CD8-positive, alpha-beta memory T cell (primary cell): ENCODE results near the gene TMEM144. TPM values are rescaled to one million over a fixed set of nuclear protein-coding genes. Genes with fewer than 3 reads are reported as not detected.
"Not testable (repeated sequence)": the region's sequence is repeated elsewhere in the genome, so short reads cannot be mapped to it uniquely, and the experiment has no call there.

ENCODE experiments used
- CTCF ChIA-PET: fragments of 350-600 bp; sonication (Branson Sonifier 250); formaldehyde crosslinking; loops from one replicate; lab custom pipeline; 2021; ENCODE audit warnings: antibody characterized with exemption; lab: Charles Lee
- POLR2A ChIA-PET: fragments of 350-600 bp; sonication (Branson Sonifier 250); formaldehyde crosslinking; loops from one replicate; lab custom pipeline; 2021; ENCODE audit warnings: antibody characterized with exemption; lab: Charles Lee
- DNase-seq, 5 donors: peaks; one replicate each; pipeline versions ENCODE4 v3.0.0 to v3.0.0-alpha.2; 2020 to 2022; ENCODE audit warnings: mixed read lengths in 1 of 5
- H3K27ac ChIP-seq: one replicate; pipeline ENCODE4 v1.7.0; 2013; ENCODE audit warnings: low read depth, mild to moderate bottlenecking, low read length, moderate library complexity
- H3K27me3 ChIP-seq: 2 replicates; pipeline ENCODE4 v1.7.0; 2013; ENCODE audit warnings: low read length, mild to moderate bottlenecking; ENCODE audit not compliant: insufficient read depth, poor library complexity, severe bottlenecking
- H3K36me3 ChIP-seq: 2 replicates; pipeline ENCODE4 v1.7.0; 2013; ENCODE audit warnings: mild to moderate bottlenecking, low read length, moderate library complexity; ENCODE audit not compliant: insufficient read depth
- H3K4me1 ChIP-seq: 2 replicates; pipeline ENCODE4 v1.7.0; 2013; ENCODE audit warnings: mild to moderate bottlenecking, low read length, moderate library complexity; ENCODE audit not compliant: insufficient read depth
- H3K4me3 ChIP-seq: 2 replicates; pipeline ENCODE4 v1.7.0; 2013; ENCODE audit warnings: mild to moderate bottlenecking, low read length
- H3K9me3 ChIP-seq: 2 replicates; pipeline ENCODE4 v1.7.0; 2013; ENCODE audit warnings: mild to moderate bottlenecking, low read length
- H3K27ac Mint-ChIP-seq, 8 donors: one replicate each; pipeline ENCODE4 v1.8.0; 2020 to 2021; ENCODE audit warnings: mixed read lengths in 8 of 8, mild to moderate bottlenecking in 6 of 8, inconsistent platforms in 3 of 8, moderate library complexity in 3 of 8
- H3K27me3 Mint-ChIP-seq, 2 donors: one replicate each; pipeline ENCODE4 v1.8.0; 2020 to 2021; ENCODE audit warnings: mixed read lengths in 2 of 2, mild to moderate bottlenecking in 1 of 2, moderate library complexity in 1 of 2
- H3K36me3 Mint-ChIP-seq, 3 donors: one replicate each; pipeline ENCODE4 v1.8.0; 2020 to 2021; ENCODE audit warnings: mixed read lengths in 3 of 3, inconsistent platforms in 1 of 3, mild to moderate bottlenecking in 1 of 3
- H3K4me1 Mint-ChIP-seq, 3 donors: one replicate each; pipeline ENCODE4 v1.8.0; 2020 to 2021; ENCODE audit warnings: mixed read lengths in 3 of 3, inconsistent platforms in 1 of 3, mild to moderate bottlenecking in 1 of 3
- H3K4me3 Mint-ChIP-seq, 7 donors: one replicate each; pipeline ENCODE4 v1.8.0; 2020 to 2021; ENCODE audit warnings: mixed read lengths in 7 of 7, mild to moderate bottlenecking in 6 of 7, moderate library complexity in 4 of 7, inconsistent platforms in 2 of 7
- H3K9me3 Mint-ChIP-seq, 5 donors: one replicate each; pipeline ENCODE4 v1.8.0; 2020 to 2022; ENCODE audit warnings: mixed read lengths in 5 of 5, mild to moderate bottlenecking in 3 of 5, moderate library complexity in 2 of 5, inconsistent platforms in 1 of 5
- polyA plus RNA-seq: library from polyadenylated mRNA; unstranded; fragments of 300-500 nt; fragmentation: Illumina TruSeq; gene quantifications from one replicate; pipeline ENCODE4 v1.2.3, GENCODE V29; 2021
- total RNA-seq, 2 experiments: library from RNA; stranded (reverse); gene quantifications; one replicate each; pipeline ENCODE4 v1.2.3, GENCODE V29; 2021

The TMEM144 gene
- total and polyA plus RNA-seq, 3 experiments from 2014 or later = 0.07 TPM; not detected in 2

- H3K4me1 ChIP-seq = peaks cover 4% of the 10 kb centered on the region
- Mint-ChIP-seq H3K4me3 (peak overlapping the region in 1 of 7 donors; percentile 14), H3K27ac (no peak overlapping the region), H3K4me1 (peaks cover 0 to 12% (median 7%) of the 10 kb centered on the region in 3 donors), H3K36me3 (no peaks in the 10 kb centered on the region), H3K9me3 (peaks cover 0 to 4% (median 0%) of the 10 kb centered on the region in 5 donors), H3K27me3 (peaks cover 2 to 29% of the 10 kb centered on the region in 2 donors)
- ChIA-PET POLR2A (no interaction called here), CTCF (no interaction called here)
- H3K4me3 ChIP-seq = no peak overlapping the region
- H3K9me3 ChIP-seq = no peaks in the 10 kb centered on the region
- H3K27ac ChIP-seq = no peak overlapping the region
- H3K36me3 ChIP-seq = no peaks in the 10 kb centered on the region
- H3K27me3 ChIP-seq = no peaks in the 10 kb centered on the region
- DNase-seq = no peak
These were observed 936 bp downstream of the TMEM144 start for GRCh38 chr4:158211222-158211621.

- Mint-ChIP-seq H3K27me3 (peaks cover 2 to 29% of the 10 kb centered on the region in 2 donors), H3K27ac (no peak overlapping the region), H3K36me3 (no peaks in the 10 kb centered on the region), H3K4me3 (no peak overlapping the region), H3K9me3 (no peaks in the 10 kb centered on the region), H3K4me1 (peaks cover 0 to 12% (median 7%) of the 10 kb centered on the region in 3 donors)
- Histone ChIP-seq H3K4me1 (peaks cover 4% of the 10 kb centered on the region), H3K9me3 (no peaks in the 10 kb centered on the region), H3K4me3 (no peak overlapping the region), H3K36me3 (no peaks in the 10 kb centered on the region), H3K27ac (no peak overlapping the region), H3K27me3 (no peaks in the 10 kb centered on the region)
- no peak for DNase-seq
- ChIA-PET POLR2A (no interaction called here), CTCF (no interaction called here)
These were observed 3.2 kb downstream of the TMEM144 start for GRCh38 chr4:158213466-158213865.

GRCh38 chr4:158214856-158215255 lies 4.6 kb downstream of the TMEM144 start:
- ChIA-PET CTCF (no interaction called here), POLR2A (no interaction called here)
- Mint-ChIP-seq H3K9me3 (no peaks in the 10 kb centered on the region), H3K27me3 (peaks cover 2 to 22% of the 10 kb centered on the region in 2 donors), H3K36me3 (no peaks in the 10 kb centered on the region), H3K4me1 (peaks cover 0 to 12% (median 4%) of the 10 kb centered on the region in 3 donors), H3K27ac (no peak overlapping the region), H3K4me3 (no peak overlapping the region)
- Histone ChIP-seq H3K4me1 (no peaks in the 10 kb centered on the region), H3K36me3 (no peaks in the 10 kb centered on the region), H3K9me3 (no peaks in the 10 kb centered on the region), H3K27ac (no peak overlapping the region), H3K27me3 (no peaks in the 10 kb centered on the region), H3K4me3 (no peak overlapping the region)
- DNase-seq = no peak

GRCh38 chr4:158217763-158218162 lies 7.5 kb downstream of the TMEM144 start:
- Histone ChIP-seq H3K9me3 (no peaks in the 10 kb centered on the region), H3K4me3 (no peak overlapping the region), H3K36me3 (no peaks in the 10 kb centered on the region), H3K4me1 (no peaks in the 10 kb centered on the region), H3K27ac (no peak overlapping the region), H3K27me3 (no peaks in the 10 kb centered on the region)
- Mint-ChIP-seq H3K27ac (no peak overlapping the region), H3K9me3 (peaks cover 0 to 1% (median 0%) of the 10 kb centered on the region in 5 donors), H3K4me1 (no peaks in the 10 kb centered on the region), H3K27me3 (peaks cover 0 to 9% of the 10 kb centered on the region in 2 donors), H3K36me3 (no peaks in the 10 kb centered on the region), H3K4me3 (no peak overlapping the region)
- no peak for DNase-seq
- CTCF ChIA-PET = no interaction called here
- POLR2A ChIA-PET = no interaction called here

GRCh38 chr4:158219623-158220022 lies 9.3 kb downstream of the TMEM144 start:
- Mint-ChIP-seq H3K9me3 (peaks cover 0 to 1% (median 0%) of the 10 kb centered on the region in 5 donors), H3K27me3 (no peaks in the 10 kb centered on the region), H3K27ac (no peak overlapping the region), H3K4me1 (no peaks in the 10 kb centered on the region), H3K36me3 (no peaks in the 10 kb centered on the region), H3K4me3 (no peak overlapping the region)
- no peaks in the 10 kb centered on the region for H3K36me3 ChIP-seq
- ChIA-PET CTCF (no interaction called here), POLR2A (no interaction called here)
- no peak overlapping the region for H3K27ac ChIP-seq
- H3K27me3 ChIP-seq = no peaks in the 10 kb centered on the region
- DNase-seq = no peak
- no peaks in the 10 kb centered on the region for H3K9me3 ChIP-seq
- H3K4me3 ChIP-seq = no peak overlapping the region
- H3K4me1 ChIP-seq = no peaks in the 10 kb centered on the region

GRCh38 chr4:158224318-158224717 lies 14.0 kb downstream of the TMEM144 start:
- POLR2A ChIA-PET, CTCF ChIA-PET, H3K27ac ChIP-seq, H3K27me3 Mint-ChIP-seq, H3K36me3 Mint-ChIP-seq, H3K27me3 ChIP-seq, H3K4me3 ChIP-seq, H3K36me3 ChIP-seq, H3K9me3 ChIP-seq, H3K4me1 Mint-ChIP-seq, DNase-seq, H3K9me3 Mint-ChIP-seq, H3K4me3 Mint-ChIP-seq, H3K4me1 ChIP-seq, H3K27ac Mint-ChIP-seq: not testable (repeated sequence)

- H3K27ac ChIP-seq, CTCF ChIA-PET, H3K4me1 Mint-ChIP-seq, H3K27me3 Mint-ChIP-seq, H3K9me3 Mint-ChIP-seq, H3K4me1 ChIP-seq, H3K9me3 ChIP-seq, H3K4me3 ChIP-seq, H3K4me3 Mint-ChIP-seq, POLR2A ChIA-PET, H3K27ac Mint-ChIP-seq, H3K27me3 ChIP-seq, DNase-seq, H3K36me3 ChIP-seq, H3K36me3 Mint-ChIP-seq: not testable (repeated sequence)
These were observed 14.7 kb downstream of the TMEM144 start for GRCh38 chr4:158224999-158225398.

- H3K9me3 ChIP-seq, H3K9me3 Mint-ChIP-seq, H3K4me1 ChIP-seq, H3K36me3 Mint-ChIP-seq, H3K4me1 Mint-ChIP-seq, H3K27ac Mint-ChIP-seq, H3K4me3 ChIP-seq, POLR2A ChIA-PET, CTCF ChIA-PET, H3K36me3 ChIP-seq, DNase-seq, H3K27me3 Mint-ChIP-seq, H3K27me3 ChIP-seq, H3K4me3 Mint-ChIP-seq: not testable (repeated sequence)
- peak overlapping the region; percentile 31 for H3K27ac ChIP-seq
These were observed 17.6 kb downstream of the TMEM144 start for GRCh38 chr4:158227880-158228279.

GRCh38 chr4:158228399-158228798 lies 18.1 kb downstream of the TMEM144 start:
- H3K4me1 ChIP-seq, H3K36me3 ChIP-seq, H3K4me3 Mint-ChIP-seq: not testable (repeated sequence)

More at GRCh38 chr4:158228399-158228798, 18.1 kb downstream of the TMEM144 start:
- H3K4me1 Mint-ChIP-seq, H3K9me3 ChIP-seq, H3K27ac ChIP-seq, H3K27me3 ChIP-seq, DNase-seq, H3K27ac Mint-ChIP-seq, CTCF ChIA-PET, H3K9me3 Mint-ChIP-seq, POLR2A ChIA-PET, H3K27me3 Mint-ChIP-seq, H3K36me3 Mint-ChIP-seq, H3K4me3 ChIP-seq: not testable (repeated sequence)
